DMS53 (cell line): ENCODE results near the gene AFAP1L2.

Experiments
- DNase-seq: peaks from one replicate; lab custom pipeline; 2025; lab: John Stamatoyannopoulos, UW

Gene AFAP1L2

DNA sequence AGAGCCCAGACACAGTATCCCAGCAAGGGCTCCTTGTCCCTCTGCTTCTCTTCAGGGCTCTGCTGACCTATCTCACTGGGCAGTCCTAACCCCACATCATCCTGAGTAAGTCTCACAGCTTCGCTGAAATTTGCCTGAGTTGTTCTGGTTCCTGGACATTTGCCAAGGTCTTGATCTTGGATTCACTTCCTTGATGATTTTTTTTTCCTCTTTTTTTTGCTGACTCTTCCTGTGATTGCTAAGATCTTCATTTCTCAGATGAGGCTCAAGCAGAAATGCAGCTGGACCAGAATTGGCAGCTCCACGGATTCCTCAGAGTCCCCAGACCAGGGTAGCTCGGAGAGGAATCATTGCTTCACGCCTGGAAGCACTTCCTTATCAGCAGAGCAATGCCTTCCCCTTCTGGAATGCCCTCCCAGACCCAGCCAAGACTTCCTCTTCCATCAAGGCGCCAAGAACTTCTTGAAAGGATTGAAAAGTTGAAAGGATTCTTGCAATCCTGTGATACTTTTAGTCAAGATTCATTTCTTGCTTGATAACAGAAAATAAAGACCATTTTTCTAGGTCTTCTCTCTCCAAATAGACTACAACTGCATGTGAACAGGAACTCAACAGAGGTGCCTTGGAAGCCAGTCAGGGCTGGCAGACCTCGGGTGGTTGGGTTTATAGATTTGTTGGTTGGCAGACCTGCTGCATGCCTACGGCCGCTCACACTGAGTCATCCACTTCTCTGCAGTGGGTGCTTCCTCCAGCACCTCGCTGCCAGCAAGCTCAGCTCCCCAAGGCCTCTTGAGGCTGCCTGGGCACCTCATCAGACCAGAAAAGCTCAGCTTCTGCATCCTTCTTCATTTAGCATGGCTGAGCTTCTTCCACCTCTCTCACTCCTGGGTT lies 8.8 kb upstream of the AFAP1L2 start:
- peak; percentile 83 for DNase-seq

DNA sequence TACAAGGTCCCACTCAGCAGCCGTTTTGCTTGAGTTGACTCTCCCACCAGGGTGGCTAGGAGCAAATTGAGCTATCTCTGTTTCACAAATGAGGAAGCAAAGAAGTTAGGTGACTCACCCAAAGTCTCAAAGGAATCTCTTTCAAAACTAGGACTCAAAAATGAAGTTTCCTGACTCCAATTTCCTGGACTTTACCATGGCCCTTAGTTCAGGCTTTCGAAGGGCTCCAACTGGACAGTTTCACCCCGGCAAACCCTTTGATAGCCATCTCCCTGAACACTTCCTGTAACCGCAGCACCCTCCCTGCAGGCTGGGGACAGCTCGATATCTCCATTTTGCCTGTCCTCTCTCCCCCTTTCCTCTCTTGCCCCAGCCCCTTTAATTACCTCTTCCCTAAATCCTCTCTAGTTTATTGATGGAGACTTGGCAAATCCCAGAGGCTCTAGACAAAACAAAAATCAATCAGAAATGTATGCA lies 4.7 kb upstream of the AFAP1L2 start:
- DNase-seq, result peak; percentile 34

- peak; percentile 90 for DNase-seq
These were observed 4.0 kb upstream of the AFAP1L2 start for GRCh38 chr10:114408112-114408967.

DNA sequence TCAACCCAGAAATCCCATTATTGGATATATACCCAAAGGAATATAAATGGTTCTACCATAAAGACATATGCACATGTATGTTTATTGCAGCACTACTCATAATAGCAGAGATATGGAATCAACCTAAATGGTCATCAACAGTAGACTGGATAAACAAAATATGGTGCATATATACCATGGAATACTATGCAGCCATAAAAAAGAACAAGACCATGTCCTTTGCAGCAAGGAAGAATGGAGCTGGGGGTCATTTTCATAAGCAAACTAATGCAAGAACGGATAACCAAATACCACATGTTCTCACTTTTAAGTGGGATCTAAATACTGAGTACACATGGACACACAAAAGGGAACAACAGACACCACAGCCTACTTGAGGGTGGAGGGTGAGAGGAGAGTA lies 2.2 kb upstream of the AFAP1L2 start:
- peak; percentile 9 for DNase-seq

DNA sequence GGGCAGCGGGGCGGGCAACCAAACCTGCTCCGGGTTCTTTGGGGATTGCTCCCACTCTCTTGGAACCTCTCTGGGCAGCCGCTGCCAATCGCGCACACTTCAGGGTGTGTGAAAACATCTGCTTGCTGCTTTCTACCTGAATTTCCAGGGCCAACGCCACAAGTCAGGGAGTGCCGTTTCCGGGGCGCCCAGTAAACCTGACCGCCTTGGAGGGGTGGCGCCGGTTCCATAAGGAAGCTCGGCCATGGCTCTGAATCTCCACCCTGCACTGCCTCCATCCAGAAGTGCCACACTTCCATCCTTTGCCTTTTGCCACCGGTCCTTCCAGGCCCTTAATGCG lies 679 bp upstream of the AFAP1L2 start:
- no peak for DNase-seq

DNA sequence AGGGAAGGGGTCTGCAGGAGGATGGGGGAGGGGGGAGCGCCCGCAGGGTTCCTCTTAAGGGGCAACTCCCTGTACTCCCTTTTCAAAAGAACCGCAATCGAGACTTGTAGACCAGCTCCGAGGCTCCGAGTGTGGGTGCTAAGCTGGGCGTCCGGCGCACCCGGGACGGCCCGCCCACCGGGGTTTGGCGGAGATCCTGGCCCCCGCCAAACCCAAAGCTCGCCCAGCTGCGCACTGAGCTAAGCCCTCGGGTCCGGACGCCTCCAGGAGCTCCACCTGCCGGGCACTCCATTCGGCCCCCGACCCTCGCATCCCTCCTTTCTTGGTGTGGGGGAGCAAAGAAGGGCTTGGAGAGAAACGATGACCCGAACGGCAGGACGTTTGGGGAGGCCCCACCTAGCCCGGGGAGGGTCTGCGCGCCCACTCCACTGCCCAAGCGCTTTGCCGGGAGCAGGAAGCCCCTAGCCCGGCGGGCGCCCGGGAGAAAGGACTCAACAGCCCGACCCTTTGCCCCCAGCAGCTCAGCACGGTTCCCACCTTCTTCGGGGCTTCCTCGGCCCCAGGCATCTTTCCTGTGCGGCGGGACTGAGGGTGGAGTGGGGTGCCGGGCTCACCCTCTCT lies 651 bp downstream of the AFAP1L2 start:
- peak; percentile 34 for DNase-seq

GRCh38 chr10:114402871-114403540 lies 1.3 kb downstream of the AFAP1L2 start:
- no peak for DNase-seq

DNA sequence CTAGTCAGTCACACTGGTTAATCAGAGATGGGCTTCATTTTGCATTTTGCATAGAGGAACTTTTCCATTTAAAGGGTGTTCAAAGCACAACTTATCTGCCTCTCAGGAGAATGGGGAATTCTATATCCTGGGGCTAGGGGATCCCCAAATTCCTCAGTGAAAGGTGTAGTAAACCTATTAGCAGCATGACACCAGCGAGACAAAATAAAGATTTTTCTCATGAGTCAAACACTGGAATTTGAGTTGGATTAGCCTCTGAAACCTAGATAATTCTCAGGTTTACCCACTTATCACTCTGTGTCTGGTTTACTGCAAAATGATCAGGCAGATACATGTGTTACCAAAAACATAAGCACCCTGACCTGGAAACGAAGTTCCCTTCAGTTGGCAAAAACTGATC lies 2.1 kb downstream of the AFAP1L2 start:
- DNase-seq, result no peak

DNA sequence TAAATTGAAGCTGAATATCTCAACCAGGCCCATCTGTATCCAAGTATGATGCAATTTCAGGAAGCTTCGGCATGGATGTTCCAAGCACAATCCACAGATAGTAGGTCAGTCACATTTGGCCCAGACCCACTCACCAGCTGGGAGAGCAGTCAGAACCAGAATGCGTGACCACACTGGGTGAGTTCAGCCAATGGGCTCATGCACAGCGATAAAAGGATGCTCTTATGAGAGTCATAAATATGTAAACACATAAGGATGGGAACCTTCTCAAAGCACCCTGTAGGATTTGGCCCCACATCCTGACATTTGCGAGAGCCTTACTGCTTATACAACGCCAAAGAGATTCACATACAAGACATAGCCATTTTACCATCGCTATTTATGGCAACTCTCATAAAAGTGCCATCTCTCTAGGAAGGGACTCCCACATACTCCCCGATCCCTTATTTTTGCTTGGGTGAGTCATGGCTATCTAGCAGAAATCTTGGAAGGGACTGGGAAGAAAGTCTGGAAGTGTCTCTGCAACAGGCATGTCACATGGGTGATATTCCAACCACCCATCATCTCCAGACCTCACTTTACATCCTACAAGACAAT lies 3.0 kb downstream of the AFAP1L2 start:
- no peak for DNase-seq

- no peak for DNase-seq
These were observed 4.2 kb downstream of the AFAP1L2 start for GRCh38 chr10:114400091-114400490.

GRCh38 chr10:114399576-114399975 lies 4.7 kb downstream of the AFAP1L2 start:
- DNase-seq, result no peak

- DNase-seq, result peak; percentile 7
These were observed 5.5 kb downstream of the AFAP1L2 start for GRCh38 chr10:114398587-114399331.

DNA sequence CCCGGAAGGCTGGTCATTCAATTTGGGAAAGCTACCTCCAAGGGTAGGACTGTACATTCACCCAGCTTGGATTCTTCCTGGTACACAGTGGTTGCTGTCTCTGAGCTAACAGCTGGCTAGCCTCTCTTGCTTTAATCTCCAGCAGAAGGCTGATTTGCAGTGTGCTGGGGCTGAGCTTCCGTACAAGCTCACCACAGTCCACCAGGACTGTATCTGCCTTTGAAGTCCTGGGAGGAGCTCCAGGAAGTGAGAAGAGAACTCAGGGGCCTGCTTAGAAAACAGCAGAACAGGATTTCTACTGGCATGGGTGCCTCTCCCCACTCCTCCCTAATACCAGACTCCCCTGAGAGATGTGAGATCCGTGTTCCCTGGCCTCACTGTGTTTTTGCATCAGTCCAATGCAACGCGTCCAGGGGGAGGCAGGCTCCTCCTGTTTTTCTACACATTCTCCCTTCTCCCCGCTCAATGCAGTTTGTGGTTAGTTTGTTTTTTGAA lies 6.6 kb downstream of the AFAP1L2 start:
- peak; percentile 19 for DNase-seq

DNA sequence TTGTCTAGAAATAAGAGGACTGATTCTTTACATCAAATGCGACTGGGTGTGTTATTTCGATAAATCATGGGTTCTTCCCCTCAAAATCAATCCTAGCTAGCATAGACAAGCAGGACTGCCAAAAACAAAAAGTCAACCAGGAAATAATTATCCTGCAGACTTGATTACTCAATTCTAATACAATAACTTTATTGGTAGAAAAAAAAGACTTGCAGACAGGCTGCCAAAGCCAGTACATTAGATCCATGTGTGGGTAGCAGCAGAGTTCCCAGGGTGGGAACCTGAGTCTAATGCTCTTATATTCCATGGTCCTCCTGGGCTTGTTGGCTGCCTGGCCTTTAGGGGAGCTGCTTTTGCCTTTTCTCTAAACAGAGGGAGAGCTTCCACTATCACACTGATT lies 7.8 kb downstream of the AFAP1L2 start:
- no peak for DNase-seq

DNA sequence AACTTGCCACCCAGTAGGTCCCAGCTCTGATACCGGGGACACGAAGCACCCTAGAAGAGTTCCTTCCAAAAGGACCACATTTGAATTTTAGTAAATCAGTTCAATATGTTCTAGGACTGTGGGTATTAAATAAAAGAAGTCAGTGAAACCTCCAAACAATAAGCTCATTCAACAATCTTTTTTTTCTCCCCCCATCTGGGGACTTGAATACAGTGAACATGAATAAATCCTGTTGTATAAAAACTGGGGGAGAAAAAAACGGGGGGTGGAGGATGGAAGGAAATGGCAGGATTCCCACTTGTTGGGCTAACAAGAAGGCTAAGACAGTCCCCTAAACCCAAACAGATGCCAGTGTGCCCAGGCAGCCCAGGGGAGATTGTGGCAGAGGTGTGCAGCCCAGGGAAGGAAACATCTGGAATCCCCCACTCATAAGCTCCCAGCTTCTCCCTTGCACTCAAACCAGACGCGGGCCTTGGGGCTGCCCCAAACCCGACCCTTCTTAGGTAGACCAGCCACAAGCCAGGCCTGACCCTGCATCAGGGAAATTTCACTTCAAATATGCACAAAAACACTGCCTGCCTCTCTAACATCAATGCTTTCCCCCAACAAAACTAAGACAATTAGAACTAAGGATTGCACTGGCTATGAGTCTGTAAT lies 8.8 kb downstream of the AFAP1L2 start:
- no peak for DNase-seq

DNA sequence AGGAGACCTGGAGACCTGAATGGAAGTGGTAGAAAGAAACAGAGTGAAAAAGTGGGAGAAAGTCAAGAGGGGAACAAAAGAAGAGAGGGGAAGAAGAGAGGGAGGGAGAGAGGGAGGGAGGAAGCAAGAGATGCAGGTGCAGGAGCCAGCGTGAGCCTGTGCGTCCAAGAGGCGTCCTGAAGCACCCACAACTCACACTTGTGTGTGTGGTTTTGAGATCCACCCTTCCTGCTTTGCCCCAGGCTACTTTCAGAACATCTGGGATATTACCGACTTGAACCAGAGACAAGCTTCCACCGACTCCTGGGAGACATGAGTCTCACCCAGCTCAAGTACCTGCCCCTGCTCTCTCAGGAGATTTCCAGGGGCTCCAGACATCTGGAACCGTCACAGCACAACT lies 9.8 kb downstream of the AFAP1L2 start:
- no peak for DNase-seq

DNA sequence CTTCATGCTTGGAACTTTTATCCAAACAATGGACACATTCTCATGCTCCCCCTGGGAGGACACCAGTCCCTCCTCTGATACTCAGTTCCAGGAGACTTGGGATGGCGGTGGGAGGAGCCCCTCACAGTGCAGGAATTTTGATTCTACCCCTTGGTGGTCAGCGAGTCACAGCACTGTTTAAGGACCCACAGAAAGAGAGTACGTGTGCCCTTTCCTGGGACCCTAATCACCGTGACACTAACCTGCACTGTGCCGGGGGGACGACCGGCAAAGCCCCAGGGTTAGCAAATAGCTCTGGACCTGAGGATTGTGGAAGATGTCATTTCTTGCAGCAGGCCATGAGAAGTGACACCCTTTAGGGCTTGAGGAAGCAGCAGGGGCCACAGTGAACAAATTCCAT lies 10.4 kb downstream of the AFAP1L2 start:
- DNase-seq, result no peak

DNA sequence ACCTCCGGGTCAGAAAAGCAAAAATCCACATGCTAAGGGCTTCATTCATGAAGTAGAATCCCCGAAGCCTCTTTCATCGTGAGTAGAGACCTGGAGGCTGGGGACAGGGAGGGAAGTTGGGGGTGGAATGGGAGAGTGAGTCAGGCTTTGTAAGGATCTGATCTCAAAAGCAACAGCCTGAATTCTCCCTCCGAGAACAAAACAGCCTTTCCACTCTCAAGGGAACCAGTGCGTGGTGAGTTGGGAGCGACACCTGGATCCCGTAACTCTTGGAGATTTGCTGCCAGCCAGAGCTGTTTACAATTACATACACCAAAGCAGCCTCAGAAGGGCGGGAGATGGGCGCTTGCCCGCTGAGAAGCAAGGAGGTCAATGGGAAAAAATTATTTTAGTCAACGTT lies 10.8 kb downstream of the AFAP1L2 start:
- no peak for DNase-seq

GRCh38 chr10:114392112-114392835 lies 12.0 kb downstream of the AFAP1L2 start:
- no peak for DNase-seq
